GM12878 (cell line): ENCODE data around the gene PAXX. TPM values are rescaled to one million over a fixed set of nuclear protein-coding genes. Genes with fewer than 3 reads are reported as not detected.

Experiments
- ATAC-seq: fragments of 200-7000 bp; cut with Tn5 transposase; 3 replicates; pipeline ENCODE4 v1.9.1; 2020; ENCODE audit warnings: mild to moderate bottlenecking, moderate library complexity
- BruUV-seq: library from RNA; stranded (reverse); fragments of 400-500 nt; replicated peaks from 2 replicates; lab custom pipeline; 2021; lab: Mats Ljungman, UMichigan
- CTCF ChIA-PET: fragments of 300-600 bp; sonication (Branson Sonifier 250); formaldehyde crosslinking; extraction: SDS; loops from one replicate; lab custom pipeline; 2021; ENCODE audit warnings: inconsistent platforms; lab: Yijun Ruan, JAX
- POLR2A ChIA-PET: fragments of 350-600 bp; formaldehyde crosslinking; extraction: SDS; loops from one replicate; lab custom pipeline; 2021; ENCODE audit warnings: inconsistent platforms; lab: Charles Lee
- RAD21 ChIA-PET: fragments of 300-600 bp; sonication (Branson Sonifier 250); formaldehyde crosslinking; loops from one replicate; lab custom pipeline; 2023; ENCODE audit warnings: antibody characterized with exemption; ENCODE audit not compliant: unreplicated experiment; lab: Charles Lee
- SMC1A ChIA-PET: fragments of 300-600 bp; sonication (Branson Sonifier 250); formaldehyde crosslinking; loops from one replicate; lab custom pipeline; 2023; ENCODE audit not compliant: unreplicated experiment, uncharacterized antibody; lab: Charles Lee
- DNase-seq: peaks from one replicate; pipeline ENCODE4 v3.0.0-alpha.2; 2011; ENCODE audit warnings: low read depth, low spot score
- FAIRE-seq: peaks from 3 replicates; lab custom pipeline; 2011; peaks lifted over from hg19 to GRCh38; lab: Jason Lieb, UNC
- H2AFZ ChIP-seq: 2 replicates; pipeline ENCODE4 v1.6.0; 2011; ENCODE audit warnings: low read depth, low read length, control low read depth; ENCODE audit not compliant: control insufficient read depth
- H3K27ac ChIP-seq: 2 replicates; pipeline ENCODE4 v1.5.1; 2011; ENCODE audit warnings: control low read depth; ENCODE audit not compliant: control insufficient read depth, insufficient read depth
- H3K27me3 ChIP-seq, 2 experiments: replicated peaks in 1 of 2; 2 replicates each; pipeline versions ENCODE4 v1.6.0 to v1.6.1; 2011; ENCODE audit warnings: low read length in 1 of 2; ENCODE audit not compliant: control insufficient read depth in 2 of 2, insufficient read depth in 2 of 2
- H3K36me3 ChIP-seq, 2 experiments: 2 replicates each; pipeline ENCODE4 v1.5.1; 2011; ENCODE audit warnings: low read length in 1 of 2; ENCODE audit not compliant: control insufficient read depth in 2 of 2, insufficient read depth in 2 of 2
- H3K4me1 ChIP-seq: 2 replicates; pipeline ENCODE4 v1.6.1; 2011; ENCODE audit warnings: mild to moderate bottlenecking, low read length, moderate library complexity, mixed read lengths; ENCODE audit not compliant: control insufficient read depth, insufficient read depth
- H3K4me2 ChIP-seq: 2 replicates; pipeline ENCODE4 v1.6.0; 2011; ENCODE audit warnings: control low read depth; ENCODE audit not compliant: control insufficient read depth, insufficient read depth
- H3K4me3 ChIP-seq: fragments of 200-600 bp; sonication (generic); 2 replicates; pipeline ENCODE4 v1.5.1; 2016
- H3K79me2 ChIP-seq: 2 replicates; pipeline ENCODE4 v1.6.0; 2011; ENCODE audit warnings: low read length; ENCODE audit not compliant: control insufficient read depth, insufficient read depth
- H3K9ac ChIP-seq: 2 replicates; pipeline ENCODE4 v1.8.0; 2011; ENCODE audit warnings: low read length, control low read depth, mixed read lengths; ENCODE audit not compliant: control insufficient read depth, insufficient read depth
- H3K9me3 ChIP-seq: replicated peaks from 3 replicates; pipeline ENCODE4 v1.5.1; 2011; ENCODE audit warnings: mild to moderate bottlenecking, low read length; ENCODE audit not compliant: control insufficient read depth, insufficient read depth
- H4K20me1 ChIP-seq: 2 replicates; pipeline ENCODE4 v1.6.0; 2011; ENCODE audit not compliant: control insufficient read depth, insufficient read depth
- EGR1 ChIP-seq, 2 experiments: IDR thresholded peaks; 1 replicate in 1 of 2; 2 replicates in 1 of 2; pipeline ENCODE4 v1.6.1; 2011 to 2012; ENCODE audit warnings: low read depth in 2 of 2, low read length in 2 of 2, borderline replicate concordance in 1 of 2, mild to moderate bottlenecking in 1 of 2, moderate library complexity in 1 of 2
- FOXK2 ChIP-seq: fragments of 450-650 bp; IDR thresholded peaks from 2 replicates; pipeline ENCODE4 v1.6.1; 2017; ENCODE audit warnings: mild to moderate bottlenecking, moderate library complexity
- IKZF2 ChIP-seq, 2 experiments: fragments of 450-650 bp; IDR thresholded peaks; 2 replicates each; pipeline ENCODE4 v1.6.1; 2017; ENCODE audit warnings: mild to moderate bottlenecking in 2 of 2, moderate library complexity in 2 of 2
- IRF4 ChIP-seq: IDR thresholded peaks from 2 replicates; pipeline ENCODE4 v1.6.1; 2011; ENCODE audit warnings: low read depth, low read length
- MYC ChIP-seq: IDR thresholded peaks from 2 replicates; pipeline ENCODE4 v1.6.1; 2011; ENCODE audit warnings: mild to moderate bottlenecking, low read length, moderate library complexity, inconsistent platforms; ENCODE audit not compliant: insufficient read depth, insufficient replicate concordance, insufficient read length, severe bottlenecking
- RAD51 ChIP-seq: fragments of 450-650 bp; IDR thresholded peaks from 2 replicates; pipeline ENCODE4 v1.6.1; 2016; ENCODE audit warnings: moderate library complexity, mild to moderate bottlenecking, inconsistent platforms
- RB1 ChIP-seq: fragments of 450-650 bp; formaldehyde crosslinking; IDR thresholded peaks from 2 replicates; pipeline ENCODE4 v1.6.1; 2017; ENCODE audit warnings: mild to moderate bottlenecking, borderline replicate concordance
- SIN3A ChIP-seq: IDR thresholded peaks from 2 replicates; pipeline ENCODE4 v1.6.1; 2012; ENCODE audit warnings: low read depth, low read length, improper control_type of control experiment
- SUZ12 ChIP-seq: fragments of 200-600 bp; sonication (generic); IDR thresholded peaks from one replicate; pipeline ENCODE4 v1.6.1; 2018; ENCODE audit warnings: antibody characterized with exemption, mild to moderate bottlenecking; ENCODE audit not compliant: unreplicated experiment
- TAF1 ChIP-seq: IDR thresholded peaks from 2 replicates; pipeline ENCODE4 v1.6.1; 2011; ENCODE audit warnings: mild to moderate bottlenecking, low read depth, low read length, borderline replicate concordance
- WRNIP1 ChIP-seq: IDR thresholded peaks from 2 replicates; pipeline ENCODE4 v1.6.1; 2011; ENCODE audit warnings: low read depth, low read length, improper control_type of control experiment, borderline replicate concordance
- YBX1 ChIP-seq: fragments of 450-650 bp; IDR thresholded peaks from 2 replicates; pipeline ENCODE4 v1.6.1; 2016; ENCODE audit warnings: antibody characterized with exemption
- WGBS: methylation state at CpG from one replicate; pipeline ENCODE4 v1.1.6; 2016; ENCODE audit warnings: low lambda C conversion rate; ENCODE audit not compliant: insufficient replicate concordance, insufficient coverage; ENCODE audit errors: missing lambda C conversion rate; 5-methylcytosine and 5-hydroxymethylcytosine counted together
- in situ Hi-C: fragments of 300-500 bp; cut with MboI; formaldehyde crosslinking; loops from 9 replicates; pipeline ENCODE4 v1.14.3; 2018; ENCODE audit warnings: mixed read lengths
- intact Hi-C: fragments of 100-400 bp; cut with micrococcal nuclease; formaldehyde crosslinking; loops from one replicate; pipeline ENCODE4 v1.14.2; 2022; ENCODE audit not compliant: unreplicated experiment
- polyA plus RNA-seq, 11 experiments: library from polyadenylated mRNA; depleted of rRNA in 4 of 11; unstranded in 6 of 11; stranded (reverse) in 5 of 11; fragments of >200 nt; fragmentation: Nextera tagmentation in 4 of 11; fragmentation: Illumina TruSeq in 1 of 11; extraction: Ambion mirVana in 4 of 11; extraction: Trizol in 1 of 11; gene quantifications; 1 replicate in 1 of 11; 2 replicates in 10 of 11; pipeline versions ENCODE4 v1.2.1 to v1.2.3, GENCODE V29; 2011 to 2016; ENCODE audit warnings: inconsistent platforms in 2 of 11, missing spikeins in 2 of 11, low read depth in 1 of 11
- total RNA-seq, 4 experiments: library from RNA; depleted of rRNA in 3 of 4; stranded (reverse); fragments of >200 nt in 3 of 4; fragmentation: Illumina TruSeq in 1 of 4; extraction: Trizol in 1 of 4; gene quantifications; 2 replicates each; pipeline versions ENCODE4 v1.2.1 to v1.2.3, GENCODE V29; 2013 to 2021
- TF ChIP-seq, protein P1 (sequence below), 3 experiments: IDR thresholded peaks in 2 of 3; conservative IDR thresholded peaks in 1 of 3; 2 replicates each; pipeline ENCODE4 v1.5.1; 2011; ENCODE audit warnings: low read depth in 3 of 3, low read length in 3 of 3, mild to moderate bottlenecking in 3 of 3, control low read depth in 2 of 3, moderate library complexity in 2 of 3, inconsistent platforms in 1 of 3, mixed read lengths in 1 of 3; ENCODE audit not compliant: control insufficient read depth in 2 of 3, insufficient read depth in 1 of 3; ENCODE audit errors: extremely low read depth in 1 of 3
- TF ChIP-seq, protein P2 (sequence below): fragments of 150-350 bp; IDR thresholded peaks from 2 replicates; pipeline ENCODE4 v1.6.1; 2016; ENCODE audit warnings: low read depth, low read length
- TF ChIP-seq, protein P3 (sequence below): IDR thresholded peaks from 2 replicates; pipeline ENCODE4 v1.6.1; 2011; ENCODE audit warnings: low read depth, mild to moderate bottlenecking, low read length, moderate library complexity, borderline replicate concordance; ENCODE audit errors: extremely low read depth
- TF ChIP-seq, protein P4 (sequence below): fragments of 450-650 bp; IDR thresholded peaks from 2 replicates; pipeline ENCODE4 v1.6.1; 2017; ENCODE audit warnings: borderline replicate concordance

Gene PAXX
- total and polyA plus RNA-seq, 10 of the 15 experiments (the other 5 are each of a cell fraction or from before 2014, with no cell fraction given) = 0.18 to 60.6 (median 29.5) TPM

DNA sequence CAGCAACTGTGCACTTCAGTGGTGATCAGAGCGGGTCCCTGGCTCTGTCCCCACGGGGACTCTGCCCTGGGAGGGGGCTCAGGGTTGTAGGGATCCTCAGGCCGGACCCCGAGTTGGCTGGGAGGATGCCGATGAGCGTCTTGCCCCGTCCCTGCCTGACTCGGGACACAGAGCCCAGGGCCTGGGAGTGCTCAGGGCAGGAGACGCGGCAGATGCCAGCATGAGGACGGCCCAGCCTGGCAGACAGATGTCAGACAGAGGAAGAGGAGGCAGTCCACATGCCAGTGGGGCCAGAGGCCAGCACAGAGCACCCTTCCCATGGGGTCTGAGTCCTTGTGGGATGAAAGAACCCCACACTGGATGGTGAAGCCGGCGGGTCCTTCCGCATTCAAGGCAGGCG is 28.9 kb upstream of the PAXX start:
- no peak overlapping the region for H3K9ac ChIP-seq
- CTCF ChIA-PET = interaction anchor here (1.4 kb wide), 1 partner anchor 19 kb away, joined by 3 read pairs; the partner anchor contains the start of genes C8G and FBXW5
- no peak overlapping the region for H3K27ac ChIP-seq
- no peak for ATAC-seq
- no peaks in the 10 kb centered on the region for H3K27me3 ChIP-seq
- H4K20me1 ChIP-seq = no peaks in the 10 kb centered on the region; the same call in 1 of the 2 replicates
- intact Hi-C loops (no loop called here), in situ Hi-C loops (no loop called here)
- peaks cover 7% of the 10 kb centered on the region for H3K4me1 ChIP-seq
- H3K4me2 ChIP-seq = no peak overlapping the region
- no peak overlapping the region for H2AFZ ChIP-seq
- POLR2A ChIA-PET = no interaction called here
- no TSS peak for BruUV-seq
- 35% methylated on average over 12 of the region's 15 CpGs for WGBS
- no peaks in the 10 kb centered on the region for H3K79me2 ChIP-seq
- H3K9me3 ChIP-seq = no peaks in the 10 kb centered on the region
- SMC1A ChIA-PET = no interaction called here
- DNase-seq = no peak
- no peak overlapping the region for H3K4me3 ChIP-seq
- RAD21 ChIA-PET = interaction anchor here (0.6 kb wide), 1 partner anchor 227 kb away, joined by 3 read pairs; no protein-coding TSS in a partner anchor
- H3K36me3 ChIP-seq = no peaks in the 10 kb centered on the region
- FAIRE-seq = no peak
- TF ChIP-seq IKZF2 (IDR thresholded peaks at IDR 0.05) = no peak
- TF ChIP-seq RB1 = no peak
- TF ChIP-seq, protein P1, sequence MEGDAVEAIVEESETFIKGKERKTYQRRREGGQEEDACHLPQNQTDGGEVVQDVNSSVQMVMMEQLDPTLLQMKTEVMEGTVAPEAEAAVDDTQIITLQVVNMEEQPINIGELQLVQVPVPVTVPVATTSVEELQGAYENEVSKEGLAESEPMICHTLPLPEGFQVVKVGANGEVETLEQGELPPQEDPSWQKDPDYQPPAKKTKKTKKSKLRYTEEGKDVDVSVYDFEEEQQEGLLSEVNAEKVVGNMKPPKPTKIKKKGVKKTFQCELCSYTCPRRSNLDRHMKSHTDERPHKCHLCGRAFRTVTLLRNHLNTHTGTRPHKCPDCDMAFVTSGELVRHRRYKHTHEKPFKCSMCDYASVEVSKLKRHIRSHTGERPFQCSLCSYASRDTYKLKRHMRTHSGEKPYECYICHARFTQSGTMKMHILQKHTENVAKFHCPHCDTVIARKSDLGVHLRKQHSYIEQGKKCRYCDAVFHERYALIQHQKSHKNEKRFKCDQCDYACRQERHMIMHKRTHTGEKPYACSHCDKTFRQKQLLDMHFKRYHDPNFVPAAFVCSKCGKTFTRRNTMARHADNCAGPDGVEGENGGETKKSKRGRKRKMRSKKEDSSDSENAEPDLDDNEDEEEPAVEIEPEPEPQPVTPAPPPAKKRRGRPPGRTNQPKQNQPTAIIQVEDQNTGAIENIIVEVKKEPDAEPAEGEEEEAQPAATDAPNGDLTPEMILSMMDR (IDR thresholded peaks at IDR 0.05 in 2 of 3, conservative IDR thresholded peaks at IDR 0.05 in 1 of 3; ENCODE audit: control insufficient read depth in 2 of 3, extremely low read depth in 1 of 3, insufficient read depth in 1 of 3, low read depth in 3 of 3, low read length in 3 of 3) = no peak
- TF ChIP-seq MYC = no peak
- no peak for TF ChIP-seq SUZ12
- no peak for TF ChIP-seq SIN3A
- TF ChIP-seq, protein P2, sequence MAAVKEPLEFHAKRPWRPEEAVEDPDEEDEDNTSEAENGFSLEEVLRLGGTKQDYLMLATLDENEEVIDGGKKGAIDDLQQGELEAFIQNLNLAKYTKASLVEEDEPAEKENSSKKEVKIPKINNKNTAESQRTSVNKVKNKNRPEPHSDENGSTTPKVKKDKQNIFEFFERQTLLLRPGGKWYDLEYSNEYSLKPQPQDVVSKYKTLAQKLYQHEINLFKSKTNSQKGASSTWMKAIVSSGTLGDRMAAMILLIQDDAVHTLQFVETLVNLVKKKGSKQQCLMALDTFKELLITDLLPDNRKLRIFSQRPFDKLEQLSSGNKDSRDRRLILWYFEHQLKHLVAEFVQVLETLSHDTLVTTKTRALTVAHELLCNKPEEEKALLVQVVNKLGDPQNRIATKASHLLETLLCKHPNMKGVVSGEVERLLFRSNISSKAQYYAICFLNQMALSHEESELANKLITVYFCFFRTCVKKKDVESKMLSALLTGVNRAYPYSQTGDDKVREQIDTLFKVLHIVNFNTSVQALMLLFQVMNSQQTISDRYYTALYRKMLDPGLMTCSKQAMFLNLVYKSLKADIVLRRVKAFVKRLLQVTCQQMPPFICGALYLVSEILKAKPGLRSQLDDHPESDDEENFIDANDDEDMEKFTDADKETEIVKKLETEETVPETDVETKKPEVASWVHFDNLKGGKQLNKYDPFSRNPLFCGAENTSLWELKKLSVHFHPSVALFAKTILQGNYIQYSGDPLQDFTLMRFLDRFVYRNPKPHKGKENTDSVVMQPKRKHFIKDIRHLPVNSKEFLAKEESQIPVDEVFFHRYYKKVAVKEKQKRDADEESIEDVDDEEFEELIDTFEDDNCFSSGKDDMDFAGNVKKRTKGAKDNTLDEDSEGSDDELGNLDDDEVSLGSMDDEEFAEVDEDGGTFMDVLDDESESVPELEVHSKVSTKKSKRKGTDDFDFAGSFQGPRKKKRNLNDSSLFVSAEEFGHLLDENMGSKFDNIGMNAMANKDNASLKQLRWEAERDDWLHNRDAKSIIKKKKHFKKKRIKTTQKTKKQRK = no peak
- TF ChIP-seq YBX1 = no peak
- TF ChIP-seq, protein P3, sequence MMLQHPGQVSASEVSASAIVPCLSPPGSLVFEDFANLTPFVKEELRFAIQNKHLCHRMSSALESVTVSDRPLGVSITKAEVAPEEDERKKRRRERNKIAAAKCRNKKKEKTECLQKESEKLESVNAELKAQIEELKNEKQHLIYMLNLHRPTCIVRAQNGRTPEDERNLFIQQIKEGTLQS = no peak
- TF ChIP-seq IRF4 = no peak
- TF ChIP-seq FOXK2 = no peak
- TF ChIP-seq, protein P4, sequence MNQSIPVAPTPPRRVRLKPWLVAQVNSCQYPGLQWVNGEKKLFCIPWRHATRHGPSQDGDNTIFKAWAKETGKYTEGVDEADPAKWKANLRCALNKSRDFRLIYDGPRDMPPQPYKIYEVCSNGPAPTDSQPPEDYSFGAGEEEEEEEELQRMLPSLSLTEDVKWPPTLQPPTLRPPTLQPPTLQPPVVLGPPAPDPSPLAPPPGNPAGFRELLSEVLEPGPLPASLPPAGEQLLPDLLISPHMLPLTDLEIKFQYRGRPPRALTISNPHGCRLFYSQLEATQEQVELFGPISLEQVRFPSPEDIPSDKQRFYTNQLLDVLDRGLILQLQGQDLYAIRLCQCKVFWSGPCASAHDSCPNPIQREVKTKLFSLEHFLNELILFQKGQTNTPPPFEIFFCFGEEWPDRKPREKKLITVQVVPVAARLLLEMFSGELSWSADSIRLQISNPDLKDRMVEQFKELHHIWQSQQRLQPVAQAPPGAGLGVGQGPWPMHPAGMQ = no peak
- TF ChIP-seq EGR1 (IDR thresholded peaks at IDR 0.05; ENCODE audit: borderline replicate concordance in 1 of 2, low read depth in 2 of 2, low read length in 2 of 2) = no peak
- no peak for TF ChIP-seq RAD51
- no peak for TF ChIP-seq TAF1
- TF ChIP-seq WRNIP1 = no peak
